Neutrophil (primary cell): ENCODE measurements around the gene TRHDE.

Experiments
- H3K27ac ChIP-seq: fragments of 200-600 bp; sonication (generic); 2 replicates; pipeline ENCODE4 v1.5.1; 2016; ENCODE audit warnings: mild to moderate bottlenecking, moderate library complexity
- H3K27me3 ChIP-seq: fragments of 200-600 bp; sonication (generic); 2 replicates; pipeline ENCODE4 v1.6.0; 2016; ENCODE audit warnings: mild to moderate bottlenecking
- H3K36me3 ChIP-seq: fragments of 200-600 bp; sonication (generic); 2 replicates; pipeline ENCODE4 v1.5.1; 2017
- H3K4me1 ChIP-seq, 2 experiments: fragments of 200-600 bp in 1 of 2; sonication (generic) in 1 of 2; 1 replicate in 1 of 2; 2 replicates in 1 of 2; pipeline versions ENCODE4 v1.5.1 to v1.6.1; 2013 to 2016; ENCODE audit warnings: low read depth in 1 of 2, low read length in 1 of 2, mild to moderate bottlenecking in 1 of 2, moderate library complexity in 1 of 2; ENCODE audit not compliant: control insufficient read depth in 1 of 2, insufficient read depth in 1 of 2
- H3K4me3 ChIP-seq, 2 experiments: fragments of 200-600 bp in 1 of 2; sonication (generic) in 1 of 2; 1 replicate in 1 of 2; 2 replicates in 1 of 2; pipeline ENCODE4 v1.5.1; 2013 to 2016; ENCODE audit warnings: low read depth in 1 of 2, low read length in 1 of 2, mild to moderate bottlenecking in 1 of 2, moderate library complexity in 1 of 2
- H3K9me3 ChIP-seq: fragments of 200-600 bp; sonication (generic); 2 replicates; pipeline ENCODE4 v1.5.1; 2016
- CTCF ChIP-seq: fragments of 200-600 bp; sonication (generic); IDR thresholded peaks from 2 replicates; pipeline ENCODE4 v1.5.1; 2016; ENCODE audit warnings: antibody characterized with exemption

Gene TRHDE

DNA sequence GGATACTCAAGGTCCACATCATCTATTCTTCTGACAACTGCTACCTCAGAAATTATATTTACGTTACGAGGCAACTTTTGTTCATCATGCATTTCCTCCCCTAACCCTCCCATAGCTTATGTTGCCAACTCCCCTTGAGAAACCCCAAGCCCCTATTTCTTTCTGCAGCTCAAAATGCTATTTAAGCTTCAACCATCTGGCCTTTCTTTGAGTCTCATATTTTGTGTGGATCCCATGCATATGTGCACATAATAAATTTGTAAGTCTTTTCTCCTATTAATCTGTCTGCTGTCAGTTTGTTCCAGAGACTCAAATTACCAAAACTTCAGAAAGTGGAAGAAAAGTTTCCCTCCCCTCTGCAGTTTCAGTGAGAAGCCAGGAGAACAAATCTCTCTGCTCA lies 444.1 kb downstream of the TRHDE start:
- Histone ChIP-seq H3K4me1 (no peaks in the 10 kb centered on the region), H3K9me3 (no peaks in the 10 kb centered on the region), H3K27me3 (no peaks in the 10 kb centered on the region), H3K4me3 (no peak overlapping the region), H3K27ac (no peak overlapping the region), H3K36me3 (no peaks in the 10 kb centered on the region)
- no peak for TF ChIP-seq CTCF

DNA sequence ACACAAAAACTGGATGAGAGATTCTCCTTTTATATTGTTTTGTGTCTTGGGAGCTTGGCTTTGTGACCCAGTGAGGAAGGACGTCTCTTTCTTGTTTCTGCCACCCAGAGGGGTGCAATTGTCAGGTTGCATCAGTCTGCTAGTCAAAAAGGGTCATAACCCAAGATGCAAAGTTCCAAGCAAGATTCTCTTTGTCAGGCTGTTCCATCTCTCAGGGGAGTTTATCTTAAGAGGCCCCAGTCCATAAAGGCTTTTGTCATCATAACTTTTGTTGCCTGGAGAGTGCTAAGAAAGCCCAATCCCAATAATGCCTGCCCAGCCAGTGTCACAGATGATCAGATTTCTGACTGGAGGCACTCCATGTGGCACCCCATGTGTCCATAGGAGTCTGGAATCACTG lies 444.9 kb downstream of the TRHDE start:
- Histone ChIP-seq H3K9me3 (no peaks in the 10 kb centered on the region), H3K27me3 (no peaks in the 10 kb centered on the region), H3K36me3 (no peaks in the 10 kb centered on the region), H3K27ac (no peak overlapping the region), H3K4me1 (no peaks in the 10 kb centered on the region), H3K4me3 (no peak overlapping the region)
- TF ChIP-seq CTCF = no peak
